Measurements from ENCODE around the gene CCDC102B.
"Not testable (repeated sequence)": the region's sequence is repeated elsewhere in the genome, so short reads cannot be mapped to it uniquely, and the experiment has no call there.

Gene CCDC102B

GRCh38 chr18:68830256-68831045 is 32.6 kb downstream of the CCDC102B start:
- no peak for DNase-seq (ENCODE audit: low read depth)

GRCh38 chr18:68833756-68834155 is 35.9 kb downstream of the CCDC102B start:
- DNase-seq (ENCODE audit: low read depth) = peak; percentile 95

GRCh38 chr18:68837665-68838451 is 40.0 kb downstream of the CCDC102B start:
- peak; percentile 93 for DNase-seq (ENCODE audit: low read depth)

GRCh38 chr18:68839701-68840100 is 41.8 kb downstream of the CCDC102B start:
- peak; percentile 52 for DNase-seq (ENCODE audit: low read depth)

GRCh38 chr18:68840554-68841263 is 42.8 kb downstream of the CCDC102B start:
- DNase-seq (ENCODE audit: low read depth) = peak; percentile 96

- no peak for DNase-seq (ENCODE audit: low read depth)
These were observed 43.4 kb downstream of the CCDC102B start for GRCh38 chr18:68841301-68841700.

GRCh38 chr18:68842951-68843350 is 45.1 kb downstream of the CCDC102B start:
- no peak for DNase-seq (ENCODE audit: low read depth)

GRCh38 chr18:68843473-68844089 is 45.7 kb downstream of the CCDC102B start:
- peak; percentile 15 for DNase-seq (ENCODE audit: low read depth)

GRCh38 chr18:68847219-68847837 is 49.4 kb downstream of the CCDC102B start:
- peak; percentile 43 for DNase-seq (ENCODE audit: low read depth)

GRCh38 chr18:68848242-68848641 is 50.4 kb downstream of the CCDC102B start:
- no peak for DNase-seq (ENCODE audit: low read depth)

- no peak for DNase-seq (ENCODE audit: low read depth)
These were observed 57.0 kb downstream of the CCDC102B start for GRCh38 chr18:68854786-68855391.

GRCh38 chr18:68855491-68855890 is 57.6 kb downstream of the CCDC102B start:
- no peak for DNase-seq (ENCODE audit: low read depth)

GRCh38 chr18:68861365-68861764 is 63.5 kb downstream of the CCDC102B start:
- no peak for DNase-seq (ENCODE audit: low read depth)

GRCh38 chr18:68865021-68865420 is 67.1 kb downstream of the CCDC102B start:
- no peak for DNase-seq (ENCODE audit: low read depth)

GRCh38 chr18:68865503-68865902 is 67.6 kb downstream of the CCDC102B start:
- no peak for DNase-seq (ENCODE audit: low read depth)

- no peak for DNase-seq (ENCODE audit: low read depth)
These were observed 75.1 kb downstream of the CCDC102B start for GRCh38 chr18:68873003-68873402.

- DNase-seq (ENCODE audit: low read depth) = peak; percentile 46
These were observed 76.5 kb downstream of the CCDC102B start for GRCh38 chr18:68874361-68874760.

- not testable (repeated sequence) for DNase-seq (ENCODE audit: low read depth)
These were observed 82.1 kb downstream of the CCDC102B start for GRCh38 chr18:68879947-68880346.

GRCh38 chr18:68887410-68887809 is 89.5 kb downstream of the CCDC102B start:
- DNase-seq (ENCODE audit: low read depth) = no peak

- DNase-seq (ENCODE audit: low read depth) = no peak
These were observed 95.5 kb downstream of the CCDC102B start for GRCh38 chr18:68893354-68893753.

GRCh38 chr18:68897286-68897685 is 99.4 kb downstream of the CCDC102B start:
- DNase-seq (ENCODE audit: low read depth) = no peak
